ES-I3 (cell line): Measurements from ENCODE around the gene VWA5A.
A peak's percentile ranks its signal among the peaks of the same experiment; 100 is the strongest.

Experiments used
- H3K36me3 ChIP-seq: 2 replicates; pipeline ENCODE4 v1.6.1; 2013; ENCODE audit warnings: mild to moderate bottlenecking, low read length, control low read depth, moderate library complexity; ENCODE audit not compliant: insufficient read depth
- H3K4me1 ChIP-seq: 2 replicates; pipeline ENCODE4 v1.6.1; 2013; ENCODE audit warnings: mild to moderate bottlenecking, control low read depth, low read length; ENCODE audit not compliant: insufficient read depth
- H3K9ac ChIP-seq: 2 replicates; pipeline ENCODE4 v1.6.1; 2013; ENCODE audit warnings: low read depth, mild to moderate bottlenecking, low read length, moderate library complexity
- H3K9me3 ChIP-seq: 2 replicates; pipeline ENCODE4 v1.6.1; 2013; ENCODE audit warnings: mild to moderate bottlenecking, low read length, moderate library complexity; ENCODE audit not compliant: control insufficient read depth, insufficient read depth

The VWA5A gene, protein sequence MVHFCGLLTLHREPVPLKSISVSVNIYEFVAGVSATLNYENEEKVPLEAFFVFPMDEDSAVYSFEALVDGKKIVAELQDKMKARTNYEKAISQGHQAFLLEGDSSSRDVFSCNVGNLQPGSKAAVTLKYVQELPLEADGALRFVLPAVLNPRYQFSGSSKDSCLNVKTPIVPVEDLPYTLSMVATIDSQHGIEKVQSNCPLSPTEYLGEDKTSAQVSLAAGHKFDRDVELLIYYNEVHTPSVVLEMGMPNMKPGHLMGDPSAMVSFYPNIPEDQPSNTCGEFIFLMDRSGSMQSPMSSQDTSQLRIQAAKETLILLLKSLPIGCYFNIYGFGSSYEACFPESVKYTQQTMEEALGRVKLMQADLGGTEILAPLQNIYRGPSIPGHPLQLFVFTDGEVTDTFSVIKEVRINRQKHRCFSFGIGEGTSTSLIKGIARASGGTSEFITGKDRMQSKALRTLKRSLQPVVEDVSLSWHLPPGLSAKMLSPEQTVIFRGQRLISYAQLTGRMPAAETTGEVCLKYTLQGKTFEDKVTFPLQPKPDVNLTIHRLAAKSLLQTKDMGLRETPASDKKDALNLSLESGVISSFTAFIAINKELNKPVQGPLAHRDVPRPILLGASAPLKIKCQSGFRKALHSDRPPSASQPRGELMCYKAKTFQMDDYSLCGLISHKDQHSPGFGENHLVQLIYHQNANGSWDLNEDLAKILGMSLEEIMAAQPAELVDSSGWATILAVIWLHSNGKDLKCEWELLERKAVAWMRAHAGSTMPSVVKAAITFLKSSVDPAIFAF

DNA sequence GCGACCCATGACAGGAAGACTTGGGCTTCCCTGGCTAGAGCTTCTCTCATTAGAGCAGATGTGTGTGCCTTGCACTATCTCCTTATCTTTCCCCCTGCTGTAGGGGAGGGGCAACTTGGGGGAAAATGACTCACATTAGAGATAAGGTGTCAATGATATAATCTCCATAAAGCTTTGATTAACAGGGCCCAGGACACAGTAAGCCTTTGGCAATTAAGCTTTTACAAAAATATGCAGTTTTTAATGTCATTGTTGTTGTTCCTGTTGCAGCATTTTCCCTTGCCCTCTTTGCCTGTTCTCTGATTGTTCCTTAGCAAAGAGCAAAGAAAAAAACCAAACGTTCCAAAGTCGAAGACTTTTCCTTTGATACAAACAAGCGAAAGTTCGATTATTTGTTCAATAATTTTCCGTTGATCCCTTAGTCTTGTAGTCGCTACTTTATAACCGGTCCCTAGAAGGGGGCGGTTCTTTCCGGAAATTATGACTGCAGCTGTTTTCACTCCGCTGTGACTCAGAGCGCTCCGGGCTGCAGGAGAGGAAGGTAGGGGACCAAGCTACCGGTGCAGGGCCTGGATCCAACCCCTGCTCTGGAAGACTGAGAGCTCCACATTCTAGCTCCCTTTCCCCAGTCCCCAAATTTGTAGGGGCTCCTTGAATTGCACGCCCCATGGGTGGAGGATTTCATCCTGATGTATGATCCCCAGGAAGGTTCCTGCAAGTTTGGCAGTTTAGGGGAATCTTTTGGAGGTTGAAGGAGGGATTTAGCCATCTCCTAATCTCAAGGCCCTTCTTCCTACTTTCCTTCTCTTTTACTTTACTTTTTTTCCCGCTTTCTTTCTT is at the start of gene VWA5A:
TSS of gene VWA5A (plus strand) at position 509 of the 840 bp plus-strand sequence. CDS start 2,062 bp downstream, outside the sequence.
- H3K9me3 ChIP-seq, result no peaks in the 10 kb centered on the region
- peaks cover 4% of the 10 kb centered on the region; the same call in 1 of the 2 replicates for H3K36me3 ChIP-seq
- H3K9ac ChIP-seq, result peak within 1 kb of the TSS; percentile 59
- peaks cover 9% of the 10 kb centered on the region; the same call in 1 of the 2 replicates for H3K4me1 ChIP-seq

- Histone ChIP-seq H3K36me3 (no peaks in the 10 kb centered on the region), H3K4me1 (no peaks in the 10 kb centered on the region), H3K9me3 (no peaks in the 10 kb centered on the region), H3K9ac (no peak overlapping the region)
These were observed 46.6 kb upstream of the VWA5A start for GRCh38 chr11:124068601-124069110.

DNA sequence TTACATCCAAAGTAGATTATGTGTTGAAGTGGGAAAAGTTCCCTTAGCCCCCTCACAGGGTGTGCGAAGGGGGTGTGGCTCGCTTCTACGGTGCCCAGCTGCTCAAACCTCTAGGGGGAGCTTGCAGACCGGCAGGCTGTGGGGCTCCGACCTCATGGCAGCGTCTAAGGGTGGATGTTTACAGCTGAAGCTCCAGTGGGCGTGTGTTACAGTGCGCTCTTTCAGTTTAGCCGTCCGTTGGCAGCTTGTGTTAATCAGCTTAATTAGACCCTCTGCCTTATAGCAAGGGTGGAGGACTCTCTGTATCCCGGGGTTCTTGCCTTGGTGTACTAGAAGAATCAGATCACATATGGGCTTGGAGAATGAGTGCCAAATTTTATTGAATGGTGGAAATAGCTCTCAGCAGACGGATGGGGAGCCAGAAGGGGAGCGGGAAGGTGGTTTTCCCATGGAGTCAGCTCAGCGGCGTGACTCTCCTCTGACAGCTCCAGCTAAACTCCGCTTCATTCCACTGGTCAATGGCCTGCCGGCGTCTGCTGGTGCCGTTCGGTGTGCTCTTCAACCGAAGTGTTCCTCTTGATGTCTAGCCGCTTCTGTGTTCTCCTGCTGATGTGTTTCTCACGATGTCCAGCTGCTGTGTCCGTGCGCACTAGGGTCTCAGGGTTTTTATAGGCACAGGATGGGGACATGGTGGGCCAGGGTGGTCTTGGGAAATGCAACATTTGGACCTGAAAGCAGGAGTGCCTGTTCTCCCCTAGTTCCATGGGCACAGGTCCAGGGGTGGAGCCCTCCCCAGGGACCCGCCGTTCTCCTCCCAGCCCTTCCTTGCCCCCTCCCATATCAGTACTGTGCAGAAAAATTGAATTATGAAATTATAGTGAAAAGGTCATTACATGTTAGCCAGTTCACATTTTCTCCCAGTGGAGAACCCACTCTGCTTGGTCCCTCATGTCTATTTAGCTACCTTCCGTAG is 45.5 kb upstream of the VWA5A start:
- Histone ChIP-seq H3K36me3 (no peaks in the 10 kb centered on the region), H3K9ac (peak overlapping the region; percentile 44; the same call in 1 of the 2 replicates), H3K4me1 (no peaks in the 10 kb centered on the region), H3K9me3 (no peaks in the 10 kb centered on the region)

DNA sequence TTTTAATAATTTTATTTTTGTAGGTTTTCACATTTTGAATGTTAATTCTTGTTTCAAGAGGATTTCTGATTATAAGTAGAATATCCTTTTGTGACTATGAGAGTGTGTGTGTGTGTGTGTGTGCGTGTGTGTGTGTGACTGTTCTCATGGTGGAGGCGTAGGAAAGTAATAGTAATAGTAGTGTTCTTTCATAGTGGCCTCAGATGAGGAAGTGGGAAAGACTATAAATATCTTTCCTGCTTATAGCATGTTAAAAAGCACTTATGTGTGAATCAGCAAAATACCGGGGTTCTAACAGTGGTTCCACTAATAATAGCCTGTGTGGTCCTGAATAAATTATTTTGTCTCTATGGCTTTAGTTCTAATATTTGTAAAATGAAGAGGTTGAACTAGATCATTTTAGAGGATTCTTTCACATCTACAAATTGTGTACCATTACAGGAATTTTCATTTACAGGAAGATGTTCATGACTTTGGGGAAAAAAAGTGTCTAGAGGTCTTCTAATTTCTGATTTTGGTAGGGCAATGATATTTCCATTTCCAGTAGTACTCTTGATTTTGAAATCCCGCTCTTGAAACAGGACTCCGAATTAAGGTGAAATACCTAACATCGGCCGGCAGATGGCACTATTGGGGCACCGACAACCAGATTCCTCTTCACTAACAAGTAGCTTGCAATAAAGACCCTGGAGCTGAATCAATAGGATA is 44.2 kb upstream of the VWA5A start:
- no peaks in the 10 kb centered on the region for H3K36me3 ChIP-seq
- no peak overlapping the region for H3K9ac ChIP-seq
- H3K9me3 ChIP-seq, result no peaks in the 10 kb centered on the region
- no peaks in the 10 kb centered on the region for H3K4me1 ChIP-seq

- Histone ChIP-seq H3K36me3 (no peaks in the 10 kb centered on the region), H3K9me3 (no peaks in the 10 kb centered on the region), H3K9ac (no peak overlapping the region), H3K4me1 (no peaks in the 10 kb centered on the region)
These were observed 43.7 kb upstream of the VWA5A start for GRCh38 chr11:124071623-124071948.

DNA sequence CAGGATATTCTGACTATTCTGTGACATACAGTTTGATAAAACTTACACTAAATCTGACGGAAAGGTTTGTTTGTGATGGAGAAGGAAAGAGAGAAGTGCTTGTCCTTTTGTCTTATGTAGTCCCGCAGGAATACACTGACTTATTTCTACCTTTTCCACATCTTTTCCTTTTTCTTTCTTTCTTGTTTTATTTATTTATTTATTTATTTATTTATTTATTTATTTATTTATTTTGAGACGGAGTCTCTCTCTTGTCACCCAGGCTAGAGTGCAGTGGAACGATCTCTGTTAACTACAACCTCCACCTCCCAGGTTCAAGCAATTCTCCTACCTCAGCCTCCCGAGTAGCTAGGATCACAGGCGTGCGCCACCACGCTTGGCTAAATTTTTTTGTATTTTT is 43.1 kb upstream of the VWA5A start:
- no peak overlapping the region for H3K9ac ChIP-seq
- no peaks in the 10 kb centered on the region for H3K9me3 ChIP-seq
- no peaks in the 10 kb centered on the region for H3K4me1 ChIP-seq
- no peaks in the 10 kb centered on the region for H3K36me3 ChIP-seq

GRCh38 chr11:124074554-124074953 is 40.7 kb upstream of the VWA5A start:
- no peaks in the 10 kb centered on the region for H3K36me3 ChIP-seq
- no peaks in the 10 kb centered on the region for H3K9me3 ChIP-seq
- H3K9ac ChIP-seq, result no peak overlapping the region
- H3K4me1 ChIP-seq, result no peaks in the 10 kb centered on the region

- 0 out of 2 replicates have a peak, but pooled peaks cover 3% of the 10 kb centered on the region for H3K4me1 ChIP-seq
- H3K9me3 ChIP-seq, result no peaks in the 10 kb centered on the region
- no peak overlapping the region for H3K9ac ChIP-seq
- H3K36me3 ChIP-seq, result no peaks in the 10 kb centered on the region
These were observed 39.8 kb upstream of the VWA5A start for GRCh38 chr11:124075492-124075840.

- peak overlapping the region; percentile 41; the same call in 1 of the 2 replicates for H3K9ac ChIP-seq
These were observed 39.2 kb upstream of the VWA5A start for GRCh38 chr11:124075841-124076651.

DNA sequence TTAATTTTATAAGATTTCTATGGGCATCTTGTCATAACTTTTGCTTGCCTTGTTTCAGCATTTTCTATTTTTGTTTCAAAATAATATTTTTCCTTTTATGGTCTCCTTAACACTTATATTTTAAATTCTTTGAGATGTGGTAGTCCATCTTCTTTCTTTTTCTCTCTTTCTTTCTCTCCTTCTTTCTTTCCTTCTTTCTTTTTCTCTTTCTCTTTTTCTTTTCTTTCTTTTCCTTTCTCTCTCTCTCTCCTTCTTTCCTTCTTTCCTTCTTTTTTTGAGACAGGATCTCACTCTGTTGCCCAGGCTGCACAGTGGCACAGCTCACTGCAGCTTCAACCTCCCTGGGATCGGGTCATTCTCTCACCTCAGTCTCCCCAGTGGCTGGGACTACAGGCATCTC is 38.0 kb upstream of the VWA5A start:
- H3K4me1 ChIP-seq, result peaks cover 8% of the 10 kb centered on the region; the same call in 1 of the 2 replicates
- H3K36me3 ChIP-seq, result no peaks in the 10 kb centered on the region
- no peaks in the 10 kb centered on the region for H3K9me3 ChIP-seq
- no peak overlapping the region for H3K9ac ChIP-seq

More at GRCh38 chr11:124075841-124076651, 39.2 kb upstream of the VWA5A start:
- Histone ChIP-seq H3K36me3 (no peaks in the 10 kb centered on the region), H3K4me1 (peaks cover 8% of the 10 kb centered on the region; the same call in 1 of the 2 replicates), H3K9me3 (no peaks in the 10 kb centered on the region)

GRCh38 chr11:124078591-124078990 is 36.7 kb upstream of the VWA5A start:
- Histone ChIP-seq H3K9me3 (no peaks in the 10 kb centered on the region), H3K36me3 (no peaks in the 10 kb centered on the region), H3K9ac (no peak overlapping the region), H3K4me1 (peaks cover 8% of the 10 kb centered on the region; the same call in 1 of the 2 replicates)

DNA sequence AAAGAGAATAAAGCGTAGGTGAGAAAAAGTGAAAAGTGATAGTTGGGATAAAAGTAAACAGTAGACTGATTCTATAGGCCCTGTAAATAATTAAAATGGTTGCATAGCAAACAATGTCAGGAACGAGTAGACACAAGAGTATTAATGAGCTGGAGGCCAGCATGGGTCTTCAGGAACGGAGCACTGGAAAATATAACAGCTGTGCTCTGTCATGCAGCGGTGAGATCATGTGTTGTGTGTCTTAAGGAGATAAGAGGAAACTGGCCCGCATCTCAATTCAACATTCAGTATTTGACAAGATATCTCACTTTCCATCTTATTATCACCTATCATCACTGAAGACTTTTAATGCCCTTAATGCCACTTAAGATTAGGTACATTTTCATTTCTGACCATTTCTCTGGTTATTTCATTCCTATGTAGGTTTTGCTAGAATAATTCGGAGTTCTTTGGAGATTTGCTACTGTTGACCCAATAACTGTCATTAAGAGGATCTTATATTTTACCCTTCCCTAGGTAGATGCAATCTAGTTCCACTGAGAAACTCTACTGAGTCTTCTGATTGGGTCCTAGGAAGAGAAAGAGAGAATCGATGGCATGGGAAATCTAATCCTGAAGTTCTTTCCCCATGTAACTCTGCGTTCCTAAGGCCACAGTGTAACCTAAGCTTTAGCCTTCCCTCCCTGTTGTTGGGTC is 35.5 kb upstream of the VWA5A start:
- Histone ChIP-seq H3K4me1 (peaks cover 8% of the 10 kb centered on the region; the same call in 1 of the 2 replicates), H3K9me3 (no peaks in the 10 kb centered on the region), H3K36me3 (no peaks in the 10 kb centered on the region), H3K9ac (no peak overlapping the region)
